OCI-M2 (cell line): ENCODE results near the gene NME2.
"Not testable (repeated sequence)": the region's sequence is repeated elsewhere in the genome, so short reads cannot be mapped to it uniquely, and the experiment has no call there.

Experiments used
- DNase-seq: peaks from one replicate; lab custom pipeline; 2025; ENCODE audit not compliant: unreplicated experiment; lab: John Stamatoyannopoulos, UW

Gene NME2

DNA sequence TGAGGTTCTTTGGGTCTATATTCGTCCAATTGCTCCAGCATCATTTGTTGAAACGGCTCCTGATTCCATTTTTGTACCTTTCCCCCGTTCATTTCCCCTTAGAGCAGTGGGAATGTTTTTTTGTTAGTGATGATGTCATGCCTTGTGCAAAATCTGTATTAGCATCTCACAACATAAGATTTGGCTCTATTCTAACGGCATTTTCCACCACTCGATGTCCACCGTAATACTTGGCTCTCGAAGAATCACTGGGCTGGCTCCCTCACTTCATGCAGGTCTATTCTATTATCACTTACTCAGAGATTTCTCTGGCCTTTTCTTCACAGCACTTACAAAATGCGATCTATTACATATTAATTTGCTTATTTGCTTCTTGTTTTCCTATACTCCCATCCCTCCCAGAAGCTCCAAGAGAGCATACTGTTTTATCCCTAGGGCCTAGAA lies 13.4 kb upstream of the NME2 start:
- no peak for DNase-seq

DNA sequence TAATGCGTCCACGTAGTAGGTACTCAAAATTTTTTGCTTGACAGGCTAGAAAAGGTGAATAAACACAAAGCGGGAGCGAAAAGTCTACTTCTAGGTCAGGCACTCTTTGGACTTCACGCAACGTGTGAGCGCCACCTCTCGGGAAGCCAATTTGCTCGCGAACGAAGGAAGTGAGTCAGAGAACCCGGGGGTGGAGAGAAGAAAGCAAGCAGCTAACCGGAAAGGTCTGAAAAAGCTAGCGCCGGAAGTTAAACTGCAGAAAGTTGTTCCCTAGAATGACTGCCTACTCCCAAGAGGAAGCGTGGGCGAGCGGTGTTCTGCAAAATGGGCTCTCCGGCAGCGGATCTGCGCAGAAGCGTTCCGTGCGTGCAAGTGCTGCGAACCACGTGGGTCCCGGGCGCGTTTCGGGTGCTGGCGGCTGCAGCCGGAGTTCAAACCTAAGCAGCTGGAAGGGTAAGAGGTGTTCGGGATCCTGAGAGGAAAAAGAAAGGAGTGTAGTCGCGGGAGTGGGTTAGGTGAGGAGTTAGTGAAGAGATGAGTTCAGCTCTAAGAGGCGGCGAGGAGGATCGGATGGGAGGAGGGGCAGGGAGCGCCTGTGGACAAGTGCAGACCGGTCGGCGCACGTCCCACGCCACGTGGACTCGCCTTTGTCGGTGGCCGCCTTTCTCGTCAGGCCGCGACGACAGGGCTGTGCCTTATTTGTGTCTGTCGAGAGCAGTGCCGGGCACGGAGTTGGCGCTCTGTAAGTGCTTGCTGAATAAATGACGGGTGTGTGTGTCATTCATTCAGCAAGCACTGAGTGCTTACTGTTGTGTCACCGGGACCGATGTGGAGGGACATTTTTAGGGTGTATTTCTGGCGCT lies 12.8 kb upstream of the NME2 start, which contains the start of gene NME1:
Gene NME1, plus strand, starts transcription at position 350 of the 863 bp plus-strand sequence. CDS start 2,096 bp downstream, outside the sequence.
- peak; percentile 80 for DNase-seq

DNA sequence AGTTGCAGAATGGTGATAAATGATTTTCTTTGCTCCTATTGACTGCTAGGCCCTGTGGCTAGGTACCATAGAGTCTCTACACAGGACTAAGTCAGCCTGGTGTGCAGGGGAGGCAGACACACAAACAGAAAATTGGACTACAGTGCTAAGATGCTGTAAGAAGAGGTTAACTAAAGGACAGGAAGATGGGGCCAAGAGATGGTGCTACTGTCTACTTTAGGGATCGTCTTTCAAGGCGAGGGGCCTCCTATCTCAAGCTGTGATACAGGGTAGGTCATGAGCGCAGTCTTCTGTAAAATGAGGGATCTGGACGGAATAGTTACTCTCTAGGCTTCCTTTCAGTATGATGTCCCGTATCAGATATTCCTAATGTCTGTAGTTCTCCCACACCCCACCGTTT lies 12.0 kb upstream of the NME2 start:
- DNase-seq, result no peak

DNA sequence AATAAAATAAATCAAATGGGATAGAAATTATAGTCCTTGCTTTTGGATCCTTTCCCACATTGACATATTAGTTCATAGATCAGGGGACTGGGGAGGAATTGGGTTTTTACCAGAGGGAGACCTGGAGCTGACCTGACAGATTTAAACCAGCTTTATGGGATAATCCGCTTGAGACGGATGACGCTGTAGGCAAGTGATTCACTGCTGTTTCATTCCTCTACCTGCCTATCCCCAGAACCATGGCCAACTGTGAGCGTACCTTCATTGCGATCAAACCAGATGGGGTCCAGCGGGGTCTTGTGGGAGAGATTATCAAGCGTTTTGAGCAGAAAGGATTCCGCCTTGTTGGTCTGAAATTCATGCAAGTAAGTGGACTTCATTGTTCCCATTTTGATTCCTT lies 10.8 kb upstream of the NME2 start:
- DNase-seq, result no peak

DNA sequence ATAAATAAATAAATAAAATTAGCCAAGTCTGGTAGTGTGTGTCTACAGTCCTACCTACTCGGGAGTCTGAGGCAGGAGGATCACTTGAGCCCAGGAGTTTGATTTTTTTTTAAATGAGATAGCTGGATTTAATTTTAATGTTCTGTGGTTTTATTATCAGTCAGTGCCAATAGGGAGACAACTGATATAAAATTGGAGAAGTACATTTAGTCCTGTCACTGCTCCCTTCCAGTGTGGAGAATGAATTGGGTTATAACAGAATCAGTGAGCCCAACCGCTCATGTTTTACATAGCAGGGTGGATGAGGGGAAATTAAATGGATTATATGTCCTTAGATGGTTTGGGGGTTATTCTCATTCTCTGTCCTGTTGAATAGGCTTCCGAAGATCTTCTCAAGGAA lies 6.6 kb upstream of the NME2 start:
- DNase-seq, result no peak

DNA sequence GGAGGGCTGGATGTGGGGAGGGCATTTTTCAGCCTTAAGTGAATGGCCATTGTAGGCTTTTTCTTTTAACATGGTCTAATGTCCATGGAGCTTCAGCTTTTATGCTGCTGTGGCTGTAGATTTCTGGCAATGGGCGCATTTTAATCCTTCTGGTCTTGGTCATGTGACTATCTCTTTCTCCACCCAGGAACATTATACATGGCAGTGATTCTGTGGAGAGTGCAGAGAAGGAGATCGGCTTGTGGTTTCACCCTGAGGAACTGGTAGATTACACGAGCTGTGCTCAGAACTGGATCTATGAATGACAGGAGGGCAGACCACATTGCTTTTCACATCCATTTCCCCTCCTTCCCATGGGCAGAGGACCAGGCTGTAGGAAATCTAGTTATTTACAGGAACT lies 4.7 kb upstream of the NME2 start:
- no peak for DNase-seq

DNA sequence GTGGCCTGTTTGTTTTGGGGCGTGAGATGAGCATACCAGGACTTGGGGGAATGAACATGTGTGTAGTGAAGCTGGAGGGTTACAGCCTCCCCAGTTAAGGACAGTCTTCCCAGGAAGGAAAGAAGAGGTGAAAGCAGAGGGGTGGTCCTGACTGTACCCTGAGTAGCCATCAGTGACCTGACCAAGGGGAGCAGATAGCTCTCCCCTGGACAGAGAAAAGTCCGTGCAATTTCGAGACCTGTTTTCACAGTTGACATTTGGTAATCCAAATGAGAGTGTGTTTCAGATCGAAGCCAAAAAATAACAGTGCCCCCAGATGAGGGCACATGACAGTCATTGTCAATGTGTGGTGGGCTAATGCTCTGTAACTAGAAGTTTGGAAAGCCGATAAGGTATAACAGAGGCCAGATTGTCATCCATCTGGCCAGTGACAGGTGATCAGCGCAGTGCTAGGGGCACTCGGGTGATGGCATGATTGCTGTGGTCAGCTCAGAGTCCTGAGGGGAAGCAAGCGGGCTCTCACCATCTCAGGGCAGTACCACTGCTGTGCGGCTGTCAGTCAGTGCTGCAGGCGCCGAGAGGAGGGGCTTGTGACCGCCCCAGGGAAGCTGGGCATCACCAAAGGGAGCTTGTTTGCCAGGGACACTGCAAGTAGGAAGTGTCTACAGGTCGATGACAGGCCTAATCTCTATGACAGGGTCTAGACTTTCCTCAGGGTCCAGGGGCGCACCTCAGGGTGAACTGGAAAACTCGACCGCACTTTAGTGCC lies 1.1 kb upstream of the NME2 start:
- DNase-seq, result no peak

DNA sequence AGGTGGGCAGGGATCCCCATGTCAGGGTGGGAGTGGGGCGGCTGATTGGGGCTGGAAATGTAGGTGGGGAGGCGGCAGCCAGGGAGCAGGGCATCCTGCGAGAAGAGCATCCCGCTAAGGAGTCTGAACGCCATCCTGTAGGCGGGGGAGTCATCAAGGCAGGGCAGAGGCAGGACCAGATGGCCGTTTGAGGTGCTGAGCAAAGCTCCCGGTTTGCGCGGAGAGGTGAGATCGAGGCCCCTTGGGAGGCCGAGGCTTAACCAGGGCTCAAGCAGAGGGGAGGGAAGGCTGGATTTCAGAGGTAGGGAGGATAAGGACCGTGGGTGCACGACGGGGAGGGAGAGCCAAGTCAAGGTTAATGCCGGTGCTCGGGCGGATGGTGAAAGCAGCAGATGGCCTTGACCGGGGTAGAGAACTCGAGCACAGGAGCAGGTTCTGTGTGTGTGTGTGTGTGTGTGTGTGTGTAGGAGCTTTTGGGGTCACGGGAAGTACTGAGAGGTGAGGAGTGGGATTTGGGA lies 472 bp upstream of the NME2 start:
- no peak for DNase-seq

DNA sequence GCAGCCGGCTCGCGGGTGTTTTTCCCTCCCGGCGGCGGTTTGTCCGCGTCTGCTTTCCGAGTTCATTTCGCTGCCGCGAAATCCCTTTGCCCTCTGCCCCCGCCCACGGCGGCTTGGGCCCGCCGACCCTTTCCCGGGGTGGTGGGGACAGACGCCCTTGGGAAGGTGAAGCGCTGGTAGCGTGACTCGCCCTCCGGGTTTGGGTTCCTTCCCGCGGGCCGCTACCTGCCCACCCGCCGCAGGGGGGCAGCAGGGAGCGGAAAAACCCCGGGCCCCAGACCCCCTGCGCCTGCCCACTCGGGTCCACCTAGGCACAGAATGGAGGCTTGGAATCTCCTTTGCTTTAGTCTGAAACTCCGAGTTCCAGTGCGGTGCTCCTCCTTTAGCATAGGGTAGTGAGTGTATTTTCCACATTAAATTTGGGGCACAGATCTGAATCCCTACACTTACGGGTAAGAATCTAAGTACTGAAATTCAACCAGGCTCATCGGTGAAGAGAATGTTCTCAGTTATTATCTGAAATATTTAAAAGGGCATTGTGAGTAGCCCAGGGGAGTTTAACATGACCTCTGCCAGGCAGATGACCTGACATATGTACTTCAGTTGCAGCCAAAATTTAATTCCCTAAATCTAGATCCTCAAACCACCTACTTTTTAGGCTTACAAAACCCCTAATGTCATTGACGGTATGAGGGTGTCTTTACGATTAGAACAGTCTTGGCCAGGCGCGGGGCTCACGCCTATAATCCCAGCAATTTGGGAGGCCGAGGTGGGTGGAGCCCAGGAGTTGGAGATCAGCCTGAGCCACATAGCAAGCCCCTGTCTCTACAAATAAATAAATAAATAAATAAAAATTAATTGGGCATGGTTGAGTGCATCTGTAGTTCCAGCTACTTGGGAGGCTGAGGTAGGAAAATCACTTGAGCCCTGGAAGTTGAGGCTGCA lies 1.0 kb downstream of the NME2 start:
- no peak for DNase-seq

DNA sequence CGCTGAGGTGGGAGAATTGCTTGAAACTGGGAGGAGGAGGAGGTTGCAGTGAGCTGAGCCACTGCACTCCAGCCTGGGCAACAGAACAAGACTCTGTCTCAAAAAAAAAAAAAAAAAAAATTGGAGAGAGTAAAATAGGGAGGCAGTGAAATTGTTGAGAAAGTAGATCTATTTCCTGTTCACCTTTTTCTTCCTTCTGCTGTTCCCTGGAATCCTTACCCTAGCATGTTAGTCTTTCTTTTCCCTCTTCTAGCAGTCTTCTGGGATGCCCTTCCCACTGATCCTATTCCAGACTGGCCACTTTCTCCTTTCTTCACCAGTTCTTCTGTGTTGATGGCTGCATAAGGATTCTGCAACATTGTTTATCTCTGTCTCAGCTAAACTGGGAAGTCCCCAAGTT lies 3.1 kb downstream of the NME2 start:
- no peak for DNase-seq

DNA sequence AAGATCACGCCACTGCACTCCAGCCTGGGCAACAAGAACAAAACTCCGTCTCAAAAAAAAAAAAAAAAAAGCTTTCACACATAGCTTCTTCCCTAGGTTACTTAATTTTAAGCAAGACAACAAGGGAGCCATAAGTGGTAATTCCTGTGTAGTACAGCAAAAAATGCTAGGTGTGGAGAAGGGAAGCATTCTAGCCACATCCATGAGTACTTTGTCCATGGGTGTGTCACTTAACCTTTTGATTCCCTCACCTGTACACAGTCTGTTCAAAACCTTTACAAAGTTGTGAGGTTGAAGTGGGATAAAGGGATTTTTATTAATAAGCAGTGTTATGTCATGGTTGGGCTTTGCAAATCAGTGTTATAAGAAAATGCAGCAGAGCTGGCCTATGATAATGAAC lies 4.5 kb downstream of the NME2 start:
- no peak for DNase-seq

DNA sequence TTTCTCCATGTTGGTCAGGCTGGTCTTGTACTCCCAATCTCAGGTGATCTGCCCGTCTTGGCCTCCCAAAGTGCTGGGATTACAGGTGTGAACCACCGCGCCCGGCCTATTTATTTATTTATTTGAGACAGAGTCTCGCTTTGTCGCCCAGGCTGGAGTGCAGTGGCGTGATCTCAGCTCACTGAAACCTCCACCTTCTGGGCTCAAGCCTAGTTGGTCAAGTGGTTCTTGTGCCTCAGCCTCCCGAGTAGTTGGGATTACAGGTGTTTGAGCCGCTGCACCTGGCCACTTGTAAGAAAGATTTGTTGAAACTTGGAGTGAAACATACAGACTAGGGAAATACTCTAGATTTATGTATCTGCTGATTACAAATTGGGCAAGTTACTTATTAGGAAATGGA lies 5.8 kb downstream of the NME2 start:
- DNase-seq, result not testable (repeated sequence)

DNA sequence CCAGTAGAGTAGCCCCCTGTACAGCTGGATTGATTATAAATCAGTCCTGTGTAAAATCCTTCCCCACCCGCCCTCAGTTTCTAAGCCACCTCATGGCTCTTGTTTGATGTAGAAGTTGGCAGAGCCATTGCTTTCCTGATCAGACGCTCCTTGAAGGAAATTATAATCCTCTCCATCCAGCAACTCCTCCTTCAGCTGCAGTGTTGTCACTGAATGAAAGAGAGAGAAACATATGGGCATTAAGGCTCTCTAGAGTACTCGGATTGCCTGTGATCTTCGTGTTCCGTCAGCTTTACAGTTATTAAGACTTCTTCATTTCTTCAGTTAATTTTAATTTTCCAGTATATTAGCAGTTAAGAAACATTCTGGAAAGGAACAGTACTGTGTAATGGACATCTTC lies 14.3 kb downstream of the NME2 start:
- DNase-seq, result no peak

DNA sequence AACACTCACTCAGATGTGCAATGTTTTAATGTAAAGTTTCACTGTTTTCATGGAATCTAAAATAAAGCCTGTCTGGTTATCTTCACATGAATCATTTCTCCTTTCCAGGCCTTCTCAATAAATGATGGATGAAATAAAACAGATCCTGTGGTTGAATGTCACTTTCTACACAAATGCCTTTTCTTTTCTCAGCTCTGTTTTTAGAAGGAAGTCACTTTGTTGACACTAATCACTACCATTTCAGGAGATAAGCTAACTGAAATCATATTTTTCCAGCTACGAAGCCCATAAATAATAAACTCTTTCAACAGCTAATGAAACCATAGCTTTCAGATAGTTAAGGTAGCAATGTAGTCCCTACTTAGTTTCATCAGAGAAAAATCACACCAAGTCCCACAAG lies 17.9 kb downstream of the NME2 start:
- DNase-seq, result no peak

DNA sequence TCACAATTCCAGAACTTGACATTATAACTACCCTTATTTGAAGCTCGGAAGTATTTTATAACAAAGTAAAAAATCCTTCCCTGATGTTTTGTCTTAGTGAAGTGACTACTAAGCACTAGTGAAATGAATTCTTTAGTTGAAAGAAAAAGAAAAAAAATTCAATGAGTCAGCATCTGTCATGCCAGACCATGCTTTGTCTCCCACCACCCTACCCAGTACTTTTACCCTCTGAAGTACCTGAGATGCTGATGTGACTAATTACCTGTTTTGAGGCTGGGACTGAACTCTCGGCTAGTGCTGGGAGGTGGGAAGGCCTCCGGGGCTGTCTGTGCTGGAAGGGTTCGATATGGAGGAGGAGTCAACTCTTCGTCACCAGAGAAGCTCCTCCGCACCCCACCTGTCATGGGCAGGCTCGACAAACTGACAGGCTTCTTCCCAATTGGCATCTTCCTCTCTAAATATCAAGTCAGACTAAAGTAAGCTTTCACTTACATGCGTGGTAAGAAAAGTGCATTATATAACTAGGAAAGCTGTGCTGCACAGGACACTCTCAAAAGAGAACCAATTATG lies 19.6 kb downstream of the NME2 start:
- DNase-seq, result no peak

DNA sequence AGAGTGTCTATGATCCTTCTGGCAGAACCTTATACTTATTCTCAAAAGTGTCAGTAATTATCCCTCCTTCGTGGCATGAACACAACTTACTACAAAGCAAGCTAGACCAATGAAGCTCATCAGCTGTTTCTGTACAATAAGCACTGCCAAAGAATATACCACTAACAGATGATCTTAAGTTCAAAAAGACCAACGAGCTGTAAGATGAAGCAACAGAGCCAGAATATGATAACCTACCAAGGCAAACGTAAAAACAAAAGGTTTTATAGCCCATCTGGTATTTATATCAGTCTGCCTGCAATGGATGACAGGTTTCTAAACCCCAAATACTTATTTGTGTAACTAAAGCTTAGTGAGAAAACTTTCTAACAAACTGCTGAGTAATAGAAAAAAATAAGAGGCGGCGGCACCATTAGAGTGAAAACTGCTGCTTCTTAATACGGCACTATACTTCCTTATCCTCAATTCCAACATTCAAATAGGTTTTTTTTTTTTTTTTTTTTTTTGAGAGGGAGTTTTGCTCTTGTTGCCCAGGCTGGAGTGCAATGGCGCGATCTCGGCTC lies 22.1 kb downstream of the NME2 start:
- DNase-seq, result no peak

DNA sequence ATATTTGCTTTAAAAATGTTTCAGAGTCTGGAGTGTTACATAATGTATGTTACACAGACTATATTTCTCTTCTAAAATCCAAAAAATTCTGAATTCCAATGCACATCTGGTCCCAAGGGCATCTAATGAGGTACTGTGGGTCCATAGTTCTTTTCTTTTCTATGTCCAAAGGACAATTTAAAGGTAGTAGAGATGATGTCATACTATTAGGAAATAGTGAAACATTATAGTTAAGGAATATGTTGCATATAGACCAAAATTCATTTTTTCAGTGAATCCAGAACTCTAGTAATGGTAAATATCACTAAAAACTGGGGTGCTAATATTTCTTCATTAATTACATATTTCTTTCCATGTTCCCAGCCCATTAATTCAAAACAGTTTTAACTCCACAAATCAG lies 23.0 kb downstream of the NME2 start:
- no peak for DNase-seq

DNA sequence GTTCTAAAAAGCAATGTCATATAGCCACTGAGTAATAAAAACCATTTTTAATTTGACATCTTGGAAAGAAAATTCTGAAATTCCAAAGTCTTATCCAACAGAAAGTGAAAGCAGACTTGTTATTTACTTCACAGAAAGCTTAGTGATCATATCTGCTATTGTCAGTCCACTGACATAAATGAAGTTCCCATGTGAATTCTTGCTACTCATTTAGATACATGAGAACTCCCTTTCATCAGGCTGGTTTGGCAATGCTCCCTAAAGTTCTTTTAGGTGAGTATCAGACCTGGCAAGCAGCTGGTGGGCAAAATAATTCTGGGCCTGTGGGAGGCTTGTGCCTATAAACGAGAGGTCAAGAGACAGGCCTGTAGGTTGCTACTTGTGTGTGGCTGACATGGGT lies 23.4 kb downstream of the NME2 start:
- no peak for DNase-seq

DNA sequence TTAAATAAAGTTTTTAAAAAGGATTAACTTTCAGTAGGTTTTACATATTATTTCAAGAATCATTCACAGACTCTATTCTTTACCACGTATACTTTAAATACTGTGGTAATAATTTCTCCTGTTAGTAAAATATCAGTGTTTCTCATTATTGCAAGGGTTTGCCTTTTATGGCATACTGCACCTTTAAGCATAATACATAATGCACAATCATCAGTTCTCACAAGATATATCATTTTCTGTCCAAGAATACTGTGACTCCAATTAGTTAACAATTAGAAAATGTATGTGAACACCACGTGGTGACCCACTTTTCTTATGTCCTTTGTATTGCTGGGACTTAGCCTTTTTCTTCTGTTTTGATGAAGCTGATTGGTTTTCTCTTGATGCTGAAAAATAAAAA lies 25.7 kb downstream of the NME2 start:
- no peak for DNase-seq

DNA sequence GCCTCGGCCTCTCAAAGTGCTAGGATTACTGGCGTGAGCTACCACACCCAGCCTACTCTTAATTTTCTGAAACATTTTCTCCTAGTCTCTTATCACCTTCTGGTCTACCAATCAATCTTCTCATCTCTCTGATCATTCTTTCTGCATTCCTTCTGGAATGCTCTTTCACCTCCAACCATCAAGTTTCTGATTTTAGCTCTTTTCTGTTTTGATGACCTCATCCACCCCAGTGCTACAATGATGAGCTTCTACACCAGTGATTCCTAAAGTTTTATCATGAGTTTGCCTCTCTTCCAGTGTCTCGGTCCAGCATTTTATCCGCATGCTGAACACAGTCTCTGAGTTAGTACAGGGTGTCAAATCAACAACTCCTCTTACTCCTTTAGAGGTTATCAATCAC lies 31.5 kb downstream of the NME2 start:
- DNase-seq, result no peak
